Lung microvascular endothelial cell (primary cell): Measurements from ENCODE around the gene DGKZ. TPM values are rescaled to one million over a fixed set of nuclear protein-coding genes. Genes with fewer than 3 reads are reported as not detected.

ENCODE experiments used
- DNase-seq, 2 donors: peaks; one replicate each; pipeline versions ENCODE4 v3.0.0 to v3.0.0-alpha.2; 2010; ENCODE audit warnings: low read depth in 2 of 2
- total RNA-seq: library from RNA; depleted of rRNA; stranded (reverse); fragments of >200 nt; gene quantifications from 2 replicates; pipeline ENCODE4 v1.2.1, GENCODE V29; 2014

The DGKZ gene
- total RNA-seq, 1 donor from 2014 or later, result 46.2 TPM

- DNase-seq, result peak; percentile 37 to 64
These were observed 34.0 kb downstream of the DGKZ start, which contains the start of gene MDK for GRCh38 chr11:46381048-46381818. Gene MDK (plus strand): TSS chr11:46381669. CDS start chr11:46382058, 389 bp downstream.

- DNase-seq, result peak; percentile 39 to 41
These were observed 34.8 kb downstream of the DGKZ start for GRCh38 chr11:46381819-46382645.

GRCh38 chr11:46382646-46383403 lies 35.6 kb downstream of the DGKZ start:
- DNase-seq, result peak; percentile 67 to 74

- no peak for DNase-seq
These were observed 36.1 kb downstream of the DGKZ start for GRCh38 chr11:46383404-46383758.

- DNase-seq, result no peak
These were observed 36.9 kb downstream of the DGKZ start for GRCh38 chr11:46383974-46384701.

GRCh38 chr11:46385169-46386004 lies 38.1 kb downstream of the DGKZ start:
- DNase-seq, result no peak

- DNase-seq, result no peak
These were observed 38.8 kb downstream of the DGKZ start for GRCh38 chr11:46386005-46386578.

- no peak for DNase-seq
These were observed 39.4 kb downstream of the DGKZ start for GRCh38 chr11:46386674-46387073.

- no peak for DNase-seq
These were observed 40.2 kb downstream of the DGKZ start for GRCh38 chr11:46387456-46387855.

GRCh38 chr11:46387919-46388618 lies 40.8 kb downstream of the DGKZ start:
- DNase-seq, result peak in 1 of 2 donors; percentile 24

- peak in 1 of 2 donors; percentile 22 for DNase-seq
These were observed 41.6 kb downstream of the DGKZ start for GRCh38 chr11:46388619-46389449.

GRCh38 chr11:46389450-46390330 lies 42.4 kb downstream of the DGKZ start:
- peak; percentile 80 to 85 for DNase-seq

GRCh38 chr11:46390331-46391171 lies 43.3 kb downstream of the DGKZ start:
- DNase-seq, result no peak

GRCh38 chr11:46391186-46391577 lies 43.9 kb downstream of the DGKZ start:
- no peak for DNase-seq

GRCh38 chr11:46391578-46392420 lies 44.5 kb downstream of the DGKZ start, which contains the start of gene CHRM4:
Gene CHRM4 (minus strand): TSS chr11:46391776. CDS start chr11:46386557, 5,219 bp downstream.
- peak; percentile 51 to 70 for DNase-seq
